A204.1 (cell line): ENCODE results near the gene PSAT1.
A peak's percentile ranks its signal among the peaks of the same experiment; 100 is the strongest.

Experiments
- FAIRE-seq: peaks from 2 replicates; lab custom pipeline; 2012; peaks lifted over from hg19 to GRCh38; lab: Jason Lieb, UNC

Gene PSAT1

GRCh38 chr9:78368236-78368635 lies 71.3 kb downstream of the PSAT1 start:
- FAIRE-seq: no peak

- peak; percentile 21 for FAIRE-seq
These were observed 72.8 kb downstream of the PSAT1 start for GRCh38 chr9:78369639-78370219.

GRCh38 chr9:78370991-78371390 lies 74.1 kb downstream of the PSAT1 start:
- FAIRE-seq: no peak

GRCh38 chr9:78371981-78372380 lies 75.1 kb downstream of the PSAT1 start:
- FAIRE-seq: no peak
